Nephron (organoid): ENCODE measurements around the gene PSMD2.

Experiments
- H3K27ac Mint-ChIP-seq, 3 experiments: 2 replicates each; pipeline ENCODE4 v1.8.0; 2020; ENCODE audit warnings: mixed read lengths in 3 of 3, mild to moderate bottlenecking in 2 of 3, moderate library complexity in 1 of 3
- H3K27me3 Mint-ChIP-seq: 2 replicates; pipeline ENCODE4 v1.8.0; 2021; ENCODE audit warnings: low read depth, mild to moderate bottlenecking, moderate library complexity, mixed read lengths
- H3K36me3 Mint-ChIP-seq: 2 replicates; pipeline ENCODE4 v1.8.0; 2020; ENCODE audit warnings: low read depth, mixed read lengths
- H3K4me1 Mint-ChIP-seq: 2 replicates; pipeline ENCODE4 v1.8.0; 2020; ENCODE audit warnings: mixed read lengths
- H3K4me3 Mint-ChIP-seq, 3 experiments: 2 replicates each; pipeline ENCODE4 v1.8.0; 2020; ENCODE audit warnings: mild to moderate bottlenecking in 3 of 3, mixed read lengths in 3 of 3, moderate library complexity in 2 of 3
- H3K9me3 Mint-ChIP-seq: 2 replicates; pipeline ENCODE4 v1.8.0; 2020; ENCODE audit warnings: mixed read lengths
- TF ChIP-seq, protein P1 (sequence below), 3 experiments: fragments of 200-600 bp; sonication (generic); IDR thresholded peaks; one replicate each; pipeline ENCODE4 v1.5.0; 2021; ENCODE audit warnings: antibody characterized with exemption in 3 of 3; ENCODE audit not compliant: unreplicated experiment in 3 of 3

PSMD2 gene

DNA sequence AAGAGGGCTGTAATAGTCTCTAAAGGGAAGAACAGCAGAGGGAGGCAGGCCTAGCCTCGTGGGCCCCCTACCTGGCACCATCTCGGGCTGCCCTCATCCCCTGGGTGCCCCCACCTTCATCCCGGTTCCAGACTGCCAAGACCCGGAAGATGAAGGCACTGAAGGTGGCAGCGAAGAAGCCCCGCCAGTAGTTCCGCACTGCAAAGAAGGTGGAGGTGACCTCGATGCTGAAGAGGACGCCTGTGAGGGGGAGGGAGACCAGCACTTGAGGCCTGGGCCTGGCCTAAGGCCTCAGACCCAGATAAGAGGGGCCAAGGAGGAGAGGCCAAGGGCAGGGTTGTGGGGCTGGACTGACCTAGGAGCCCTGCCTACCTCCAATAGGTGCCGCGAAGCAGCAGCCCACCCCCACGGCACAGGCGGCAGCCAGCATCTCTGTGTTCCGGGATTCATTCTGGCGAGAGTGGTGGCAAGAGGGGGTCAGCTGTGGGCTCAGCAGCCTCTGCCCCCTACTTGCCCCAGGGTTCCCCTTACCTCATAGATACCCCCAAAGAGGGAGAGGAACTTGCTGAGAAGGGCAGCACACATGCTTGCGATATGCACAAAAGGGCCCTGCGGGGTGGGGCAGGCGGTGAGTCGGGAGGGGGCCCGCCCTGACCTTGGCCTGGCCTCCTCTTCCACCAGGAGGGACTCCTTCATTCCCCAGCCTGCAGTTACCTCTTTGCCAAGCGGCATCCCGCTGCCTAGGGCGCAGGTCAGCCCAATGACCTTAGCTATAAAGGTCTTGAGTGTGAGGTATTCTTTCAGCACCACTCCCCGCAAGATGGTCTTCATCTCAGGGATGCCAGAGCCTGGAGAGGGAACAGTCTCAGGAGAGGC is 58.4 kb downstream of the PSMD2 start:
- Mint-ChIP-seq H3K36me3 (peaks cover 11% of the 10 kb centered on the region), H3K4me3 (peak overlapping the region in 1 of 3 experiments; percentile 8), H3K9me3 (no peaks in the 10 kb centered on the region), H3K4me1 (peaks cover 15% of the 10 kb centered on the region), H3K27ac (no peak overlapping the region), H3K27me3 (no peaks in the 10 kb centered on the region)
- TF ChIP-seq, protein P1, sequence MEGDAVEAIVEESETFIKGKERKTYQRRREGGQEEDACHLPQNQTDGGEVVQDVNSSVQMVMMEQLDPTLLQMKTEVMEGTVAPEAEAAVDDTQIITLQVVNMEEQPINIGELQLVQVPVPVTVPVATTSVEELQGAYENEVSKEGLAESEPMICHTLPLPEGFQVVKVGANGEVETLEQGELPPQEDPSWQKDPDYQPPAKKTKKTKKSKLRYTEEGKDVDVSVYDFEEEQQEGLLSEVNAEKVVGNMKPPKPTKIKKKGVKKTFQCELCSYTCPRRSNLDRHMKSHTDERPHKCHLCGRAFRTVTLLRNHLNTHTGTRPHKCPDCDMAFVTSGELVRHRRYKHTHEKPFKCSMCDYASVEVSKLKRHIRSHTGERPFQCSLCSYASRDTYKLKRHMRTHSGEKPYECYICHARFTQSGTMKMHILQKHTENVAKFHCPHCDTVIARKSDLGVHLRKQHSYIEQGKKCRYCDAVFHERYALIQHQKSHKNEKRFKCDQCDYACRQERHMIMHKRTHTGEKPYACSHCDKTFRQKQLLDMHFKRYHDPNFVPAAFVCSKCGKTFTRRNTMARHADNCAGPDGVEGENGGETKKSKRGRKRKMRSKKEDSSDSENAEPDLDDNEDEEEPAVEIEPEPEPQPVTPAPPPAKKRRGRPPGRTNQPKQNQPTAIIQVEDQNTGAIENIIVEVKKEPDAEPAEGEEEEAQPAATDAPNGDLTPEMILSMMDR (IDR thresholded peaks at IDR 0.05; ENCODE audit: unreplicated experiment in 3 of 3) = no peak

DNA sequence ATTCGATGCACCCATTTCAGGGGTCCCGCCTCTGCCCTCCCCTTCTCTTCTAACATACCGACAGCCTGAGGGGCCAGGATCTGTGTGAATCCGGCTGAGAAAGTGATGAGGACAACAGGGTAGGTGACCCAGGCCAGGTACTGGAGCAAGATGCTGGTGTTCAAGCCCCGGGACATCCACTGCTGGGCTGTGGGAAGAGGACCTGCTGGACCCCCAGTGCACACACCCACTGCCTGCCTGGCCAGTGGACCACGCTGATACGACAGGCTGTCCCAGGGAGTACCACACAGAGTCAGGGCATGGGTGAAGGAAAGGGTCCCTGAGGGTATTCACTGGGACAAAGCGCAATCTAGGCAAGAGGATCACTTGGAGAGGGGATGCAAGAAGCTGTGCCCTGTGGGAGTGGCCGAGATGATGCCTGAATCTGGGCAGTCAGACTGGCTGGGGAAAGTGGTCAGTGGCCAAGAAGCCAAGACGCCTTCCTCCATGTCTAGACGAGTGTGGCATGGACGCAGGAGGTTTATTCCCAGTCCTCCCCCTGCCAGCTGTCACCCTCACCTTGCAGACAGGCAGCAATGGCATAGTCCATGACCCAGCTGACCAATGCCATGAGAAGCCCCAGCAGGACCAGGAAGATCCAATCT is 59.2 kb downstream of the PSMD2 start:
- Mint-ChIP-seq H3K9me3 (no peaks in the 10 kb centered on the region), H3K27me3 (no peaks in the 10 kb centered on the region), H3K4me3 (peak overlapping the region; percentile 29 to 59 (median 49)), H3K4me1 (peaks cover 16% of the 10 kb centered on the region), H3K36me3 (peaks cover 12% of the 10 kb centered on the region), H3K27ac (no peak overlapping the region)
- TF ChIP-seq, protein P1 (IDR thresholded peaks at IDR 0.05; ENCODE audit: unreplicated experiment in 3 of 3) = no peak
